ENCODE measurements around the gene ITGA3. TPM values are rescaled to one million over a fixed set of nuclear protein-coding genes. Genes with fewer than 3 reads are reported as not detected.

ITGA3 gene
- polyA plus RNA-seq, 4 donors: 53.5 to 96.4 (median 72.0) TPM

DNA sequence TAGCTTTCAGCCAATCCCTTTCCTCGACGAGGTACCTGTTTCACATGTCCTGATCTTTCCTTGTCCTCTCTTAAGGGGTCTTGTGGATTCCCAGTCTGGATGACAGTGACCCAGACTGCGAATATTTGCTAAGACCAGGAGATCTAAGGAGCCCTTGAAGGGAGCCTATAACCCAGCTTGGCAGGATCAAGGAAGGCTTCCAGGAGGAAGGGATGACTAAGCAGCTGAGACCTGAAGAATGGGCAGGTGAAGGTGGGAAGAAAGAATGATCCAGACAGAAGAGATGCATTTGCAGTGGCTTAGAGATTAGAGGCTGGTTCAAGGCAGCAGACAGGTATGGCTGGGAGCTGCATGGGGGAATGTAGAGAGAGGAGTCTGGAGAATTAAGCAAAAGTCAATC lies 37.3 kb downstream of the ITGA3 start:
- FAIRE-seq (no peak), DNase-seq (no peak)
- H3K4me1 ChIP-seq (ENCODE audit: control insufficient read depth in 3 of 3, insufficient read depth in 2 of 3, low read depth in 1 of 3, low read length in 2 of 3): peaks cover 2 to 23% (median 5%) of the 10 kb centered on the region in 3 donors
- no peak overlapping the region for H3K4me3 ChIP-seq (ENCODE audit: low read depth in 1 of 3, low read length in 3 of 3)
- H3K27ac ChIP-seq (ENCODE audit: low read depth in 1 of 3, low read length in 2 of 3): no peak overlapping the region
- 84 to 90% (median 88%) methylated on average over 3 of the region's 3 CpGs for WGBS, 3 donors
- H3K36me3 ChIP-seq (ENCODE audit: control insufficient read depth in 3 of 3, insufficient read depth in 2 of 3, low read depth in 1 of 3, low read length in 3 of 3): peaks cover 0 to 46% (median 13%) of the 10 kb centered on the region in 3 donors
- no peaks in the 10 kb centered on the region for H3K27me3 ChIP-seq (ENCODE audit: control insufficient read depth in 3 of 3, insufficient read depth in 3 of 3, low read length in 3 of 3)
- H3K9me3 ChIP-seq (ENCODE audit: control insufficient read depth in 2 of 2, insufficient read depth in 1 of 2, low read depth in 1 of 2, low read length in 1 of 2): no peaks in the 10 kb centered on the region

GRCh38 chr17:50093807-50094206 lies 37.9 kb downstream of the ITGA3 start:
- H3K27ac ChIP-seq (ENCODE audit: low read depth in 1 of 3, low read length in 2 of 3): no peak overlapping the region
- H3K27me3 ChIP-seq (ENCODE audit: control insufficient read depth in 3 of 3, insufficient read depth in 3 of 3, low read length in 3 of 3): no peaks in the 10 kb centered on the region
- WGBS, 3 donors: 14 to 41% (median 21%) methylated on average over 3 of the region's 3 CpGs
- peaks cover 0 to 46% (median 14%) of the 10 kb centered on the region in 3 donors for H3K36me3 ChIP-seq (ENCODE audit: control insufficient read depth in 3 of 3, insufficient read depth in 2 of 3, low read depth in 1 of 3, low read length in 3 of 3)
- H3K9me3 ChIP-seq (ENCODE audit: control insufficient read depth in 2 of 2, insufficient read depth in 1 of 2, low read depth in 1 of 2, low read length in 1 of 2): no peaks in the 10 kb centered on the region
- DNase-seq (no peak), FAIRE-seq (no peak)
- peaks cover 2 to 28% (median 5%) of the 10 kb centered on the region in 3 donors for H3K4me1 ChIP-seq (ENCODE audit: control insufficient read depth in 3 of 3, insufficient read depth in 2 of 3, low read depth in 1 of 3, low read length in 2 of 3)
- no peak overlapping the region for H3K4me3 ChIP-seq (ENCODE audit: low read depth in 1 of 3, low read length in 3 of 3)

DNA sequence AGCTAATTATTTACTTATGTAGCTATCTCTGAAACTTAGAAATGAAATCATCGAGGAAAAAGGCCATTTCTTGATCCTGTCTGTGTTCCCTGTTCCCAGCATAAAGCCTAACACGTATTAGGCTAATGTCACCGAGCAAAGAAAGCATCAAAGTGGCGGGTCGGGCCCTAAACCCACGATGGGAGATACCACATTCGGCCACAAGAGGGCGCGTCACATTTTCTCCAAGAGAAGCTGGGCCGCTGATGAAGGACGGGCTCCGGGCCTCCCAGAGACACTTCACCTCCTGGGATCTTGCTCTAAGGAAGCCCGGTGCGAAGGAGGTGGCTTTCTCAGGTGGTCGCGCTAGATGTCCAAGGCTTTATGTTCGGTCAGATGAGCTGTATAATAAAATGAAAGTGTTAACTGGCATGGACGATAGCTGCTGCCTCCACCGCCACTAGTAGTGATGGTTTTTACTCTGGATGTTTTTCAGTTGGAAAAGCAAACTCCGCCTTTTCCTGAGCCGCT lies 38.4 kb downstream of the ITGA3 start:
- DNase-seq (peak; percentile 91 to 95), FAIRE-seq (no peak)
- H3K27ac ChIP-seq (ENCODE audit: low read depth in 1 of 3, low read length in 2 of 3): peak overlapping the region; percentile 20 to 82 (median 73)

DNA sequence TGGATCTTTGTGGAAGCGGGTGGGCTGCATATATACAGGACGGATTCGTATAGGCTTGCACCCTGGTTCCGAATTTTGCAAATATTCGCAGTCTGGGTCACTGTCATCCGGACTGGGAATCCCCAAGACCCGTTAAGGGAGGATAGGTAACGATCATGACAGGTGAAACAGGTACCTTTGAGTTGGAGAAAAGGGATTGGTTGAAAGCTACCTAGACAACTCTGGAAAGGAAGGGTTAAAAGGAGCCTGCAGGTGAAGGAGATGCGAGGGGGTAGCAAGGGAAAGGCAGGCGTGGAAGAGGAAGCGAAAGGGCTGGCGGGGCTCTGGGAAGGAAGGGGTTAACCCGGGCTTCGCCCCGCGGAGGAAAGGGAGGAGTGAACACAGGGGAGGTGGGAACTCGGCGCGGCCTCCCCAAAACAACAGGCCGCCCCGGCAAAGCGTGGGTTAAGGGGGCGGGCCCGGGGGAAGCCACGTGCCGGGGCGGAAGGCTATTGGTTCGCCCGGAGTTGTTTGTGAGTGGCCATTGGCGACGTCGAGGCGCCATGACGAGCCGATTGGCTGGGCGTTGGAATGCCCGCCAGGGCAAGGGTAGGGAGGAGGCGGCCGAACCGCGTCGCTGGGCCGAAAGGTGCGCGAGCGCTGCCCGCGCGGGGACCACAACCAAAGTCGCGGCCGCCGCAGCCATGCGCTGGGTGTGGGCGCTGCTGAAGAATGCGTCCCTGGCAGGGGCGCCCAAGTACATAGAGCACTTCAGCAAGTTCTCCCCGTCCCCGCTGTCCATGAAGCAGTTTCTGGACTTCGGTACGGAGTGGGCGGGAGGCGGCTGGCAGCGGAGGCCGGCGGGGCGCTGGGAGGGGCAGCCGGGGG lies 39.1 kb downstream of the ITGA3 start, which contains the start of gene PDK2:
PDK2 (plus strand) TSS at position 599 of the 867 bp plus-strand sequence; CDS start at position 684, 85 bp downstream.
- Histone ChIP-seq H3K4me1 (ENCODE audit: control insufficient read depth in 3 of 3, insufficient read depth in 2 of 3, low read depth in 1 of 3, low read length in 2 of 3) (peaks cover 4 to 38% (median 5%) of the 10 kb centered on the region in 3 donors), H3K27me3 (ENCODE audit: control insufficient read depth in 3 of 3, insufficient read depth in 3 of 3, low read length in 3 of 3) (no peaks in the 10 kb centered on the region), H3K9me3 (ENCODE audit: control insufficient read depth in 2 of 2, insufficient read depth in 1 of 2, low read depth in 1 of 2, low read length in 1 of 2) (no peaks in the 10 kb centered on the region), H3K36me3 (ENCODE audit: control insufficient read depth in 3 of 3, insufficient read depth in 2 of 3, low read depth in 1 of 3, low read length in 3 of 3) (peaks cover 0 to 45% (median 7%) of the 10 kb centered on the region in 3 donors), H3K4me3 (ENCODE audit: low read depth in 1 of 3, low read length in 3 of 3) (peak within 1 kb of the TSS; percentile 77 to 98 (median 93)), H3K27ac (ENCODE audit: low read depth in 1 of 3, low read length in 2 of 3) (peak within 1 kb of the TSS; percentile 73 to 87 (median 76))
- 0 to 1% (median 1%) methylated on average over 56 to 68 of the region's 68 CpGs for WGBS, 3 donors
- DNase-seq: peak; percentile 97
- FAIRE-seq: no peak

More for the DNA sequence above, 38.4 kb downstream of the ITGA3 start:
- Histone ChIP-seq H3K4me3 (ENCODE audit: low read depth in 1 of 3, low read length in 3 of 3) (peak overlapping the region; percentile 42 to 77 (median 52)), H3K27me3 (ENCODE audit: control insufficient read depth in 3 of 3, insufficient read depth in 3 of 3, low read length in 3 of 3) (no peaks in the 10 kb centered on the region), H3K36me3 (ENCODE audit: control insufficient read depth in 3 of 3, insufficient read depth in 2 of 3, low read depth in 1 of 3, low read length in 3 of 3) (peaks cover 0 to 46% (median 12%) of the 10 kb centered on the region in 3 donors), H3K9me3 (ENCODE audit: control insufficient read depth in 2 of 2, insufficient read depth in 1 of 2, low read depth in 1 of 2, low read length in 1 of 2) (no peaks in the 10 kb centered on the region), H3K4me1 (ENCODE audit: control insufficient read depth in 3 of 3, insufficient read depth in 2 of 3, low read depth in 1 of 3, low read length in 2 of 3) (peaks cover 2 to 33% (median 5%) of the 10 kb centered on the region in 3 donors)
- 0% methylated on average over 21 of the region's 21 CpGs for WGBS, 3 donors

- H3K9me3 ChIP-seq (ENCODE audit: control insufficient read depth in 2 of 2, insufficient read depth in 1 of 2, low read depth in 1 of 2, low read length in 1 of 2): no peaks in the 10 kb centered on the region
- peaks cover 5 to 45% (median 7%) of the 10 kb centered on the region in 3 donors for H3K4me1 ChIP-seq (ENCODE audit: control insufficient read depth in 3 of 3, insufficient read depth in 2 of 3, low read depth in 1 of 3, low read length in 2 of 3)
- FAIRE-seq (no peak), DNase-seq (peak in 1 of 2 donors; percentile 50)
- H3K4me3 ChIP-seq (ENCODE audit: low read depth in 1 of 3, low read length in 3 of 3): peak overlapping the region; percentile 77 to 98 (median 93)
- 0 to 3% (median 1%) methylated on average over 12 of the region's 12 CpGs for WGBS, 3 donors
- H3K36me3 ChIP-seq (ENCODE audit: control insufficient read depth in 3 of 3, insufficient read depth in 2 of 3, low read depth in 1 of 3, low read length in 3 of 3): peaks cover 0 to 46% (median 6%) of the 10 kb centered on the region in 3 donors
- no peaks in the 10 kb centered on the region for H3K27me3 ChIP-seq (ENCODE audit: control insufficient read depth in 3 of 3, insufficient read depth in 3 of 3, low read length in 3 of 3)
- H3K27ac ChIP-seq (ENCODE audit: low read depth in 1 of 3, low read length in 2 of 3): peak overlapping the region; percentile 73 to 87 (median 76)
These were observed 39.7 kb downstream of the ITGA3 start for GRCh38 chr17:50095626-50096037.

DNA sequence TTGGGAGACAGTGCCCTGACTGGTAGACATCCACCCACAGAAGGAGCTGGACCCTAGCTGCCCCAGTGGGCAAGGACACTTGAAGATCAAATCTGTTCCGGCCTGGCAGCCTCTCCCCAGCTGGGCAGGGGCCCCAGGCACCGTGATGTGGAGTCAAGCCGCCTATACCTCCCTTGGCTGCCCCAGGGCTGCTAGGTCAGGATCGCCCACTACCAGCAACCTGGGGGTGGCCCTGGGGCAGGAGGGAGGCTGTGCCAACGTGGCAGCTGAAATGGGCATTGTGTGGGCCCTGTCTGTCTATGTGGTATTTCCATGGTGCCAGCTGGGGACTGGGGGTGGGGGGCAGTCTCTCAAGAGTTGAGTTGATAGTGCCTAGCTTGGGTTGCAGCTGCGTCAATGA lies 40.2 kb downstream of the ITGA3 start:
- no peaks in the 10 kb centered on the region for H3K9me3 ChIP-seq (ENCODE audit: control insufficient read depth in 2 of 2, insufficient read depth in 1 of 2, low read depth in 1 of 2, low read length in 1 of 2)
- WGBS, 3 donors: 6 to 26% (median 25%) methylated on average over 6 of the region's 6 CpGs
- H3K36me3 ChIP-seq (ENCODE audit: control insufficient read depth in 3 of 3, insufficient read depth in 2 of 3, low read depth in 1 of 3, low read length in 3 of 3): peaks cover 0 to 44% (median 6%) of the 10 kb centered on the region in 3 donors
- H3K4me1 ChIP-seq (ENCODE audit: control insufficient read depth in 3 of 3, insufficient read depth in 2 of 3, low read depth in 1 of 3, low read length in 2 of 3): peaks cover 7 to 49% (median 7%) of the 10 kb centered on the region in 3 donors
- H3K4me3 ChIP-seq (ENCODE audit: low read depth in 1 of 3, low read length in 3 of 3): peak overlapping the region in 2 of 3 donors; percentile 77 to 93
- peak in 1 of 2 donors; percentile 37 for DNase-seq
- peak overlapping the region; percentile 73 to 87 (median 76) for H3K27ac ChIP-seq (ENCODE audit: low read depth in 1 of 3, low read length in 2 of 3)
- FAIRE-seq: no peak
- H3K27me3 ChIP-seq (ENCODE audit: control insufficient read depth in 3 of 3, insufficient read depth in 3 of 3, low read length in 3 of 3): no peaks in the 10 kb centered on the region

GRCh38 chr17:50096758-50097157 lies 40.8 kb downstream of the ITGA3 start:
- peak overlapping the region in 2 of 3 donors; percentile 77 to 93 for H3K4me3 ChIP-seq (ENCODE audit: low read depth in 1 of 3, low read length in 3 of 3)
- peaks cover 7 to 56% (median 9%) of the 10 kb centered on the region in 3 donors for H3K4me1 ChIP-seq (ENCODE audit: control insufficient read depth in 3 of 3, insufficient read depth in 2 of 3, low read depth in 1 of 3, low read length in 2 of 3)
- H3K36me3 ChIP-seq (ENCODE audit: control insufficient read depth in 3 of 3, insufficient read depth in 2 of 3, low read depth in 1 of 3, low read length in 3 of 3): peaks cover 0 to 41% (median 6%) of the 10 kb centered on the region in 3 donors
- DNase-seq: no peak
- FAIRE-seq: no peak
- no peaks in the 10 kb centered on the region for H3K27me3 ChIP-seq (ENCODE audit: control insufficient read depth in 3 of 3, insufficient read depth in 3 of 3, low read length in 3 of 3)
- no peaks in the 10 kb centered on the region for H3K9me3 ChIP-seq (ENCODE audit: control insufficient read depth in 2 of 2, insufficient read depth in 1 of 2, low read depth in 1 of 2, low read length in 1 of 2)
- 29 to 64% (median 63%) methylated on average over 3 of the region's 3 CpGs for WGBS, 3 donors
- peak overlapping the region in 2 of 3 donors; percentile 2 to 76 for H3K27ac ChIP-seq (ENCODE audit: low read depth in 1 of 3, low read length in 2 of 3)

GRCh38 chr17:50097455-50097854 lies 41.5 kb downstream of the ITGA3 start:
- Histone ChIP-seq H3K27me3 (ENCODE audit: control insufficient read depth in 3 of 3, insufficient read depth in 3 of 3, low read length in 3 of 3) (no peaks in the 10 kb centered on the region), H3K36me3 (ENCODE audit: control insufficient read depth in 3 of 3, insufficient read depth in 2 of 3, low read depth in 1 of 3, low read length in 3 of 3) (peaks cover 0 to 43% (median 6%) of the 10 kb centered on the region in 3 donors), H3K4me3 (ENCODE audit: low read depth in 1 of 3, low read length in 3 of 3) (no peak overlapping the region), H3K27ac (ENCODE audit: low read depth in 1 of 3, low read length in 2 of 3) (peak overlapping the region in 2 of 3 donors; percentile 2), H3K9me3 (ENCODE audit: control insufficient read depth in 2 of 2, insufficient read depth in 1 of 2, low read depth in 1 of 2, low read length in 1 of 2) (no peaks in the 10 kb centered on the region), H3K4me1 (ENCODE audit: control insufficient read depth in 3 of 3, insufficient read depth in 2 of 3, low read depth in 1 of 3, low read length in 2 of 3) (peaks cover 7 to 62% (median 9%) of the 10 kb centered on the region in 3 donors)
- WGBS, 3 donors: 28 to 70% (median 53%) methylated on average over 7 of the region's 7 CpGs
- FAIRE-seq: no peak
- DNase-seq: no peak

Measured in small intestine (tissue), 7 donors.